GM21390 (cell line): ENCODE data around the gene FOS.

Experiments
- ATAC-seq: cut with Tn5 transposase; IDR thresholded peaks from one replicate; pipeline ENCODE4 v1.9.1; 2021; ENCODE audit not compliant: unreplicated experiment

The FOS gene

DNA sequence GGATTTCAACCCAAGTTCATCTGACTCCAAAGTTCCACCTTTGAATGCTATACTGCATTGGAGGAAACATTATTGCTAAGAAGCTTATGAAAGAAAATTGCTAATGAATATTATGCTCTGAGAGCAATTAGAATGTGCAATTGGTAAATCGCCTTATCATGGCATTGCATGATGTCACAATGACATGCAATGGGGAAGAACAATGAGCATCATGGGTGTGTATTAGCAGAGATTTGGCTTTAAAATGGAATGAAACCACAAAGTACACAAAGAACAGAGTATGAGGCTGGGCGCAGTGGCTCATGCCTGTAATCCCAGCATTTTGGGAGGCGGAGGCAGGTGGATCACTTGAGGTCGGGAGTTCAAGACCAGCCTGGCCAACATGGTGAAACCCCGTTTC lies 34.7 kb downstream of the FOS start:
- no peak for ATAC-seq

DNA sequence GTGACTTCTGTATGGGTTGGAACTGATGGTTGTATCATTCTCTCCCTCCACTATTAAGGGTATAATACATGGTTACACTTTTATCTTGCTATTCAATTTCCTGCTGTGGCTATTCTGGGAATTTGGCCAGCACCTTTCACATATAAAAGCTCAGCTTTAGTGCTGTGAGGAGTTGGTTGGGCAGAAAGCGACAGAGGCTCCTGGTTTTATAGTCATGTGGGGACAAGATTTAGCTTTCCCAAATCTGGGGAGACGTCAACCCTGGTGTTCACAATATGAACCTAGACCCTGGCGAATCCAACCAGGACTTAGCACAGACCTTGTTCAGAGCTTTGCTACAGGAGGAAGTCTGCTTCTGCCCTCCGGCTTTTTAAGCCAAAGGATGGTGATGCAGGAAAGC lies 36.5 kb downstream of the FOS start:
- no peak for ATAC-seq

DNA sequence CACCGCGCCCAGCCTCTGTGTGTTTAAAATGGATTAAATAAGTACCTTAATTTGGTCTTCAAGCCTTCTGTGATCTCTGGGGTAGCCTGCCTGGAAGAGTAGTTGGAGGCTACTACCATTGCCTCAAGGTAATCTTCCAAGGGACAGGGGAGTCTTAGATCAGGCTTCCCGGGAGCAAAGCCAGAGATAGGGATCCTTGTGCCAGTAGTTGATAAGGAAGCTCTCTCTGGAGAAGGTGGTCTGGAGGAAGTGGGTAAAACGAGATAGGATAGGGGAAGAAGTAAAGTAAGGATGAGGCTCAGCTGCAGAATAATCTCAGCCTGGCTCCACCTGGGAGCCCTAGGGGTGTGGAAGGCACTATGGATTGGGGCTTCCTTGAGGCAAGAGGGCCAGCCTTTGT lies 38.5 kb downstream of the FOS start:
- ATAC-seq: no peak

DNA sequence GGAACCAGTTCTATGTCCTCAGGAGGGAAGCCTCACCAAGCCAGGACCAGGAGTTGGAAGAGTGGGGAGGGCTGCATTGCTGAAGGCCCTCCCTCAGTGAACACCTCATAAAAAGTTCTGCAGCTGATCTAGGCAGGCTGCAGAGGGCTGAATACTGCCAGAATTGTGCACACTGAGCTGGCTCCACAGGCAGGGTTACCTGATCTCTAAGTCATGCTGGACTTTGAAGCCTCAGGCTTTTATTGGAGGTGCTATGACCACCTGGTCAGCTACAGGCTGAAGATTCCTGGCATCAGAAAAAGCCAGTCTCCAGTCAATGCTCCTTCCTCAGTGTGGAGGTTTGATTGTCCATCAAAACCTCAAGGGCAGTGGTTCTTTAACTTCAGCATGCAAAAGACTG lies 39.7 kb downstream of the FOS start:
- ATAC-seq: no peak

DNA sequence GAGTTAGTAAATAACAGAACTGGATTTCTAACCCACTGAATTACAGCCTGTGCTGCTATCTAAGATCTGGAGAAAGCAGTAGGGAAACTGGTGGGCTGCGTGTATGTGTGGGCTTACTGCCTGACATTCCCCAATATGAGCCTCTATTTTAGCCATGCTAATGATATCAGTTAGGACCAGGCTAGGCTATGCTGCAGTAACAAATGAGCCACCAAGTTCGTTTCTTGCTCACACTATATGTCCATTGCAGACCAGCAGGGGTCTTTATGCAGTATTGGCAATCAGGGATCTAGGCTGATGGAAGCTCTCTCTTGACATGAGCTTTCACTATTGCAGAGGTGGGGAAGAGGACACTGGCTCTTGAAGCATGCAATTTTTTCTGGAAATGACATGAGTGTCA lies 40.4 kb downstream of the FOS start:
- no peak for ATAC-seq

DNA sequence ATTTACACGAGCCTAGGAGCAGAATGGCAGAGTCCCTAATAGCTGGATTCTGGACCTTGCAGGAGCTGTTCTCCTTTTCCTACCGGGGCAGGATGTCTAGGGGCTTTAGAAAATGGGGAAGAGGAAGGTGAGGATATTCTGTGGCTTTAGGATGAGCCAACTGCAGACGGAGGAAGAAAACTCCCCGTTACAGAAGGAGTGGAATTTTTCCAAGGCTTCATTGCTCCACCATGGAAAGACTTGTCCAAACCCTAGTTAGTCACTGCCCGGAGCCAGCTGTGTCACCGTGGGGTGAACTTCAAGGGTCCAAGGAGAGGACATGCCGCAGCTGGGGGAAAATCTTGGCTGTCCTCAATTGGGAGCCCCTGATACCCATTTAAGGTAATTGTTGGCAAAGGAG lies 41.6 kb downstream of the FOS start:
- no peak for ATAC-seq

DNA sequence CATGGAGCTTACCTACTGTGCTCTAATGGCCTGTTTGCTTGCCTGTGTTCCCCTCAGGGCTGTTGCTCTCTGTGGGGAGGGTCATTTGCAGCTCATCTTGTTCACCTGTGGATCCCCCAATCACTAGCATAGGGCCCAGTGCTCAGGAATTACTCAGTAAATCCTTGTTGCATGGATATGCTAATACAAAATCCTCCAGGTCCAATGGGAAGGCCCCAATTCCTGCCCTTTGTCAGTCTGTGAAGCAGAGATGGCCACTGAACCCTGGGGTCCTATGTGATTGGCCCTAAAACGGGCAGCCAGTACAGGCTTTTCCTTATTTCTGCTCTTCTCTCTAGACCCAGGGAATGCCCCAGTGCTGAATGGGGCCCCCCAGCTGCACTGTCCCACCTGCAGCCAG lies 44.1 kb downstream of the FOS start:
- no peak for ATAC-seq

DNA sequence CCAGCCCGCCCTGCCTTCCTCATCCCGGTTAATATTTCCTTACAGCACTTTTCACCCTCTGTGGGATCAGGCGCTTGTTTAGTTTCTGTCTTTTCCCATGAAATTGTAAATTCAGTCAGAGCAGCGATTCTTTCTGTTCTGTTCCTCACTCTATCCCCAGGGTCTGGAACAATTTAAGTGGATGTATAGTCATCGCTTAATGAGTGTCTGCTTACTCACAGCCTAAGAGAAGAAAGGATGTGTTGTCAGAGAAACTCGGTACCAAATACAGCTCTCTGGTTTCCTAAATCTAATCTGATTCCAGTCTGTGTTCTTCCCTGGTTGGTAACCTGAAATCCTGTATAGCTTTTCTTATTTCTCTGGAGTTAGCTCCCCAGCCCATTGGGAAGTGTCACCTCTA lies 44.9 kb downstream of the FOS start:
- ATAC-seq: no peak

DNA sequence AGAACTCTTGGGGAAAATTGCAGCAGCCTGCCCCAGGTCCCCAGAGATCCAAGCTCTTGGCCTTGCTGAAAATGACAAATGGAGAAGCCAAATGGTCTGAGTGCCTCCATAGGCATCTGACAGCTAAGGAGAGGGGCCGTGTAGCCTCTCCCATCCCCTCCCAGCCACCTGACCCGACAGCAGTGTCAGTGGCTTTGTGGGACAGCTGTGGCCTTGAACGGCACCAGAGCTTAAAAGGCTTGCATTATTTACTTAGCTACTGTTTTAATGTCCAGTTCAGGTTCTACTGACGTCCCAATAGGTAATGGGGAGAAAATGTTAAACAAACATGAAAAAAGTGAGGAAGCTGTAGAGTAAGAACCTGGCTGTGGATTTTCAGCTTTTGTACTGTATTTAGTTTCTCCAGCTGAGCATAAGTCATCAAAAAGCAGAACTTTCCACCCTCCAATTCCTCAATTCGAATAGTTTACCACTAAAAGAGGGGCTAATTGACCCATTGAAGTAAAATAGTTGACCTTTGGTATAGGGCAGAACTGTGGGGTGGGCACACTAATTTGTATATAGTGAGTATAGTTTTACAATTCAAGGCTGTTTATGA lies 50.0 kb downstream of the FOS start:
- ATAC-seq: no peak

DNA sequence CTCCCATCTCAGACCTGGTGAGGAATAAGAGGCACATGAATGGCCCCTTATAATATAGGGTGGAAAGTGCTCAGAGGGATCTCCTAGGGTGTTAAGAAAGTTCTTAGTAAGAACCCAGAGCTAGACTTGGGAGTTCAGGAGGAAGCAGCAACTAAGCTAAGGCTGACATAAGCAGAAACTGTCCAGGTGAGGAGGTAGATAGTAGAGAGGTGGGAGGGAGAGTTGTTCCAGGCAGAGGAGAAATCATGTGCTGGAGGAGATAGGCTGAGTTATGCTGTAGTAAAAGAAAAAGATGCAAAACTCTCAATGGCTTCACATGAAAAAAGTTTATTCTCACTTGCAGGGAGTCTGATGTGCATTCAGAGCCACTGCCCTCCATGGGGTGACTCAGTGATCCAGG lies 50.7 kb downstream of the FOS start:
- ATAC-seq: no peak

DNA sequence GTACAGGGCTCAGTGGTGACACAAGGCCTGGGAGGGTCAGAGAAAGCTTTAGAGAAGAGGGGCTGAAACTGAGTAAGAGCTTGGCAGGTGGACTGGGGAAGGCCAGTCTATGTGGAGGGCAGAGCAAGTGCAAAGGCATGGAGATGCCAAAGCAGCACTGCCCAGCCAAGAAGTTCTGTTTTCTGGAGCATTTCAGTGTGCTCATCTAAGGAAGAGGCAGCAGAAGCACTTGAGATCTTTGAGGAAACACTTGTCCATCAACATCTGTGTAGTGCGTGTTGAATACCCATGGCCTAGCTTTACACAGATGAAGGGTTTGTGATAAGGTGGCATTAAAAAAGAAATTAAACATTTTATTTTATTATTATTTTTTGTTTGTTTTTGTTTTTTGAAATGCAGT lies 52.8 kb downstream of the FOS start:
- no peak for ATAC-seq
